Skeletal muscle tissue (tissue), 4 donors: ENCODE results near the gene ADCY2. TPM values are rescaled to one million over a fixed set of nuclear protein-coding genes. Genes with fewer than 3 reads are reported as not detected.
"Not testable (repeated sequence)": the region's sequence is repeated elsewhere in the genome, so short reads cannot be mapped to it uniquely, and the experiment has no call there.

ENCODE experiments used
- H3K27ac ChIP-seq: one replicate; pipeline ENCODE4 v1.7.0; 2013; ENCODE audit warnings: mild to moderate bottlenecking, low read depth, low read length, inconsistent platforms
- H3K27me3 ChIP-seq, 3 donors: one replicate each; pipeline ENCODE4 v1.7.0; 2013; ENCODE audit warnings: low read length in 3 of 3; ENCODE audit not compliant: control insufficient read depth in 3 of 3, insufficient read depth in 3 of 3
- H3K36me3 ChIP-seq, 3 donors: one replicate each; pipeline ENCODE4 v1.7.0; 2013; ENCODE audit warnings: low read length in 3 of 3; ENCODE audit not compliant: control insufficient read depth in 3 of 3, insufficient read depth in 3 of 3
- H3K4me1 ChIP-seq, 3 donors: one replicate each; pipeline ENCODE4 v1.7.0; 2013; ENCODE audit warnings: low read length in 3 of 3, mild to moderate bottlenecking in 3 of 3; ENCODE audit not compliant: control insufficient read depth in 3 of 3, insufficient read depth in 3 of 3
- H3K4me3 ChIP-seq, 3 donors: one replicate each; pipeline ENCODE4 v1.7.0; 2013; ENCODE audit warnings: low read length in 3 of 3
- H3K9ac ChIP-seq, 3 donors: one replicate each; pipeline ENCODE4 v1.7.0; 2013; ENCODE audit warnings: low read length in 3 of 3, mild to moderate bottlenecking in 3 of 3, moderate library complexity in 2 of 3, low read depth in 1 of 3
- H3K9me3 ChIP-seq, 3 donors: one replicate each; pipeline ENCODE4 v1.7.0; 2013; ENCODE audit warnings: low read length in 3 of 3; ENCODE audit not compliant: control insufficient read depth in 3 of 3
- total RNA-seq: library from RNA; depleted of rRNA; stranded (reverse); fragments of >200 nt; gene quantifications from one replicate; pipeline ENCODE4 v1.2.3, GENCODE V29; 2014
- donor health status: Osteomylitis.

The ADCY2 gene
- total RNA-seq, 1 donor from 2014 or later: 27.7 TPM

- Histone ChIP-seq H3K4me1 (peaks cover 59 to 64% (median 61%) of the 10 kb centered on the region in 3 donors), H3K27ac (peak overlapping the region; percentile 60), H3K36me3 (peaks cover 0 to 6% (median 0%) of the 10 kb centered on the region in 3 donors), H3K9me3 (no peaks in the 10 kb centered on the region), H3K27me3 (no peaks in the 10 kb centered on the region), H3K9ac (peak overlapping the region in 2 of 3 donors; percentile 36 to 41), H3K4me3 (peak overlapping the region in 1 of 3 donors; percentile 46)
These were observed 19.2 kb downstream of the ADCY2 start for GRCh38 chr5:7415123-7415522.

- Histone ChIP-seq H3K9ac (peak overlapping the region in 2 of 3 donors; percentile 36 to 41), H3K9me3 (no peaks in the 10 kb centered on the region), H3K4me3 (no peak overlapping the region), H3K4me1 (peaks cover 66 to 69% (median 67%) of the 10 kb centered on the region in 3 donors), H3K27ac (peak overlapping the region; percentile 60), H3K36me3 (peaks cover 0 to 6% (median 0%) of the 10 kb centered on the region in 3 donors), H3K27me3 (no peaks in the 10 kb centered on the region)
These were observed 19.9 kb downstream of the ADCY2 start for GRCh38 chr5:7415587-7416535.

- H3K9ac ChIP-seq: peak overlapping the region in 2 of 3 donors; percentile 3 to 33
- peaks cover 0 to 6% (median 0%) of the 10 kb centered on the region in 3 donors for H3K36me3 ChIP-seq
- H3K27ac ChIP-seq: no peak overlapping the region
- H3K4me3 ChIP-seq: peak overlapping the region in 1 of 3 donors; percentile 18
- H3K4me1 ChIP-seq: peaks cover 66 to 75% (median 72%) of the 10 kb centered on the region in 3 donors
- no peaks in the 10 kb centered on the region for H3K9me3 ChIP-seq
- H3K27me3 ChIP-seq: no peaks in the 10 kb centered on the region
These were observed 22.3 kb downstream of the ADCY2 start for GRCh38 chr5:7418276-7418675.

- Histone ChIP-seq H3K4me1 (peaks cover 73 to 84% (median 83%) of the 10 kb centered on the region in 3 donors), H3K36me3 (peaks cover 0 to 6% (median 0%) of the 10 kb centered on the region in 3 donors), H3K27ac (peak overlapping the region; percentile 16), H3K9me3 (no peaks in the 10 kb centered on the region), H3K4me3 (no peak overlapping the region), H3K27me3 (no peaks in the 10 kb centered on the region), H3K9ac (no peak overlapping the region)
These were observed 23.4 kb downstream of the ADCY2 start for GRCh38 chr5:7419367-7419766.

GRCh38 chr5:7419846-7420245, 23.9 kb downstream of the ADCY2 start:
- H3K27me3 ChIP-seq: no peaks in the 10 kb centered on the region
- no peaks in the 10 kb centered on the region for H3K9me3 ChIP-seq
- peaks cover 0 to 6% (median 0%) of the 10 kb centered on the region in 3 donors for H3K36me3 ChIP-seq
- H3K4me1 ChIP-seq: peaks cover 73 to 86% (median 85%) of the 10 kb centered on the region in 3 donors
- peak overlapping the region in 1 of 3 donors; percentile 41 for H3K9ac ChIP-seq
- H3K4me3 ChIP-seq: peak overlapping the region in 1 of 3 donors; percentile 17
- peak overlapping the region; percentile 16 for H3K27ac ChIP-seq

GRCh38 chr5:7420510-7421280, 24.8 kb downstream of the ADCY2 start:
- Histone ChIP-seq H3K4me3 (peak overlapping the region in 1 of 3 donors; percentile 4), H3K9ac (no peak overlapping the region), H3K27me3 (no peaks in the 10 kb centered on the region), H3K9me3 (no peaks in the 10 kb centered on the region), H3K36me3 (peaks cover 0 to 6% (median 0%) of the 10 kb centered on the region in 3 donors), H3K4me1 (peaks cover 72 to 86% (median 84%) of the 10 kb centered on the region in 3 donors), H3K27ac (peak overlapping the region; percentile 26)

- Histone ChIP-seq H3K36me3 (peaks cover 0 to 6% (median 0%) of the 10 kb centered on the region in 3 donors), H3K9me3 (no peaks in the 10 kb centered on the region), H3K4me1 (peaks cover 80 to 95% (median 84%) of the 10 kb centered on the region in 3 donors), H3K27me3 (no peaks in the 10 kb centered on the region), H3K9ac (no peak overlapping the region), H3K4me3 (no peak overlapping the region), H3K27ac (no peak overlapping the region)
These were observed 26.6 kb downstream of the ADCY2 start for GRCh38 chr5:7422316-7423106.

GRCh38 chr5:7423231-7423630, 27.3 kb downstream of the ADCY2 start:
- H3K27ac ChIP-seq: not testable (repeated sequence)
- peaks cover 74 to 94% (median 77%) of the 10 kb centered on the region in 3 donors for H3K4me1 ChIP-seq

GRCh38 chr5:7425830-7426229, 29.9 kb downstream of the ADCY2 start:
- Histone ChIP-seq H3K4me1 (peaks cover 54 to 69% (median 55%) of the 10 kb centered on the region in 3 donors), H3K27me3 (no peaks in the 10 kb centered on the region), H3K27ac (peak overlapping the region; percentile 41), H3K36me3 (no peaks in the 10 kb centered on the region), H3K9ac (no peak overlapping the region), H3K4me3 (peak overlapping the region in 2 of 3 donors; percentile 18 to 41), H3K9me3 (no peaks in the 10 kb centered on the region)

More at GRCh38 chr5:7423231-7423630, 27.3 kb downstream of the ADCY2 start:
- not testable (repeated sequence) for H3K9ac ChIP-seq, H3K9me3 ChIP-seq, H3K4me3 ChIP-seq, H3K36me3 ChIP-seq, H3K27me3 ChIP-seq
